Stomach (tissue), 9 donors: Measurements from ENCODE around the gene LRRC4B. TPM values are rescaled to one million over a fixed set of nuclear protein-coding genes. Genes with fewer than 3 reads are reported as not detected.
"Not testable (repeated sequence)": the region's sequence is repeated elsewhere in the genome, so short reads cannot be mapped to it uniquely, and the experiment has no call there.

Experiments used
- DNase-seq, 2 donors: peaks; one replicate each; pipeline versions ENCODE4 v3.0.0 to v3.0.0-alpha.2; 2013 to 2019
- H3K27ac ChIP-seq, 5 donors: fragments of 200-600 bp in 4 of 5; sonication (generic) in 4 of 5; one replicate each; pipeline ENCODE4 v1.5.1; 2013 to 2019; ENCODE audit warnings: mild to moderate bottlenecking in 1 of 5, moderate library complexity in 1 of 5
- H3K27me3 ChIP-seq, 3 donors: fragments of 200-600 bp; sonication (generic); one replicate each; pipeline ENCODE4 v1.5.1; 2017 to 2019; ENCODE audit warnings: mixed run types in 1 of 3
- H3K36me3 ChIP-seq, 4 donors: fragments of 200-600 bp; sonication (generic); 1 replicate in 3 of 4; 2 replicates in 1 of 4; pipeline ENCODE4 v1.5.1; 2016 to 2019
- H3K4me1 ChIP-seq, 4 donors: fragments of 200-600 bp; sonication (generic); one replicate each; pipeline ENCODE4 v1.5.1; 2016 to 2019
- H3K4me3 ChIP-seq, 4 donors: fragments of 200-600 bp; sonication (generic) in 3 of 4; one replicate each; pipeline ENCODE4 v1.5.1; 2016 to 2019; ENCODE audit warnings: mild to moderate bottlenecking in 1 of 4
- H3K9me3 ChIP-seq, 4 donors: fragments of 200-600 bp; sonication (generic); one replicate each; pipeline ENCODE4 v1.5.1; 2016 to 2019
- EP300 ChIP-seq: sonication (generic); formaldehyde crosslinking; IDR thresholded peaks from one replicate; pipeline ENCODE4 v1.6.1; 2017; ENCODE audit warnings: antibody characterized with exemption
- POLR2A ChIP-seq, 4 donors: fragments of 450-650 bp; IDR thresholded peaks; one replicate each; pipeline ENCODE4 v1.6.1; 2016; ENCODE audit warnings: antibody characterized with exemption in 4 of 4, control low read depth in 2 of 4, mild to moderate bottlenecking in 1 of 4, moderate library complexity in 1 of 4
- POLR2AphosphoS5 ChIP-seq, 3 donors: sonication (generic); formaldehyde crosslinking; IDR thresholded peaks; one replicate each; pipeline ENCODE4 v1.6.1; 2016; ENCODE audit warnings: antibody characterized with exemption in 3 of 3
- whole genome bisulfite sequencing, 5 donors: extraction: QIAGEN DNeasy Blood & Tissue Kit in 3 of 5; methylation state at CpG; one replicate each; pipeline versions ENCODE4 v1.1.5 to v1.1.7; 2013 to 2018; 5-methylcytosine and 5-hydroxymethylcytosine counted together
- intact Hi-C: fragments of 100-400 bp; cut with DNase I; formaldehyde crosslinking; loops from one replicate; pipeline ENCODE4 v1.15.1; 2023; ENCODE audit warnings: low total_unique reads
- polyA plus RNA-seq, 3 donors: library from polyadenylated mRNA; stranded (reverse); fragments of 200-250 nt; gene quantifications; one replicate each; pipeline ENCODE4 v1.2.3, GENCODE V29; 2013
- total RNA-seq, 5 donors: library from RNA; depleted of rRNA; stranded (reverse); fragments of >200 nt; gene quantifications; one replicate each; pipeline versions ENCODE4 v1.1.0 to v1.2.3, GENCODE V29; 2014 to 2016
- TF ChIP-seq, protein P1 (sequence below), 7 experiments: fragments of 450-650 bp in 4 of 7; fragments of 200-600 bp in 3 of 7; sonication (generic) in 3 of 7; IDR thresholded peaks; one replicate each; pipeline ENCODE4 v1.5.1; 2016 to 2019; ENCODE audit warnings: antibody characterized with exemption in 7 of 7, control low read depth in 2 of 7, mild to moderate bottlenecking in 1 of 7
- donor health status: healthy with polysubstance abuse.
- donor health status: Bipolar disorder and iron deficiency.
- donor health status: healthy.

Gene LRRC4B
- total and polyA plus RNA-seq, 8 donors = 0.45 to 4.4 (median 1.5) TPM; not detected in 1

DNA sequence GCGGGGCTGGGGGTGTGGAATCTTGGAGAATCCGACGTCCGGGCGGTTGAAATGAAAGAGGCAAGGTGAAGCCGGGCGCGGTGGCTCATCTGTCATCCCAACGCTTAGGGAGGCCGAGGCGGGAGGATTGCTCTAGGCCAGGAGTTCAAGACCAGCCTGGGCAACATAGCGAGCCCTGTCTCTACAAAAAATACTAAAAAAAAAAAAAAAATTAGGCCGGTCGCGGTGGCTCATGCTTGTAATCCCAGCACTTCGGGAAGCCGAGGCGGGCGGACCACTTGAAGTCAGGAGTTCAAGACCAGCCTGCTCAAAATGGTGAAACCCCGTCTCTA, 91.4 kb downstream of the LRRC4B start:
- Histone ChIP-seq H3K4me1 (peaks cover 12 to 29% (median 20%) of the 10 kb centered on the region in 4 donors), H3K27me3 (no peaks in the 10 kb centered on the region), H3K4me3 (peak overlapping the region; percentile 86 to 97 (median 94)), H3K36me3 (peaks cover 27 to 40% (median 38%) of the 10 kb centered on the region in 4 donors), H3K27ac (peak overlapping the region; percentile 86 to 90 (median 89)), H3K9me3 (no peaks in the 10 kb centered on the region)
- 15 to 20% (median 16%) methylated on average over 19 to 20 of the region's 20 CpGs for WGBS, 5 donors
- TF ChIP-seq POLR2A (IDR thresholded peaks at IDR 0.05) (no peak), POLR2AphosphoS5 (IDR thresholded peaks at IDR 0.05) (no peak), EP300 (no peak)
- TF ChIP-seq, protein P1, sequence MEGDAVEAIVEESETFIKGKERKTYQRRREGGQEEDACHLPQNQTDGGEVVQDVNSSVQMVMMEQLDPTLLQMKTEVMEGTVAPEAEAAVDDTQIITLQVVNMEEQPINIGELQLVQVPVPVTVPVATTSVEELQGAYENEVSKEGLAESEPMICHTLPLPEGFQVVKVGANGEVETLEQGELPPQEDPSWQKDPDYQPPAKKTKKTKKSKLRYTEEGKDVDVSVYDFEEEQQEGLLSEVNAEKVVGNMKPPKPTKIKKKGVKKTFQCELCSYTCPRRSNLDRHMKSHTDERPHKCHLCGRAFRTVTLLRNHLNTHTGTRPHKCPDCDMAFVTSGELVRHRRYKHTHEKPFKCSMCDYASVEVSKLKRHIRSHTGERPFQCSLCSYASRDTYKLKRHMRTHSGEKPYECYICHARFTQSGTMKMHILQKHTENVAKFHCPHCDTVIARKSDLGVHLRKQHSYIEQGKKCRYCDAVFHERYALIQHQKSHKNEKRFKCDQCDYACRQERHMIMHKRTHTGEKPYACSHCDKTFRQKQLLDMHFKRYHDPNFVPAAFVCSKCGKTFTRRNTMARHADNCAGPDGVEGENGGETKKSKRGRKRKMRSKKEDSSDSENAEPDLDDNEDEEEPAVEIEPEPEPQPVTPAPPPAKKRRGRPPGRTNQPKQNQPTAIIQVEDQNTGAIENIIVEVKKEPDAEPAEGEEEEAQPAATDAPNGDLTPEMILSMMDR (IDR thresholded peaks at IDR 0.05) = no peak
- no peak for DNase-seq
- intact Hi-C loops = no loop called here

DNA sequence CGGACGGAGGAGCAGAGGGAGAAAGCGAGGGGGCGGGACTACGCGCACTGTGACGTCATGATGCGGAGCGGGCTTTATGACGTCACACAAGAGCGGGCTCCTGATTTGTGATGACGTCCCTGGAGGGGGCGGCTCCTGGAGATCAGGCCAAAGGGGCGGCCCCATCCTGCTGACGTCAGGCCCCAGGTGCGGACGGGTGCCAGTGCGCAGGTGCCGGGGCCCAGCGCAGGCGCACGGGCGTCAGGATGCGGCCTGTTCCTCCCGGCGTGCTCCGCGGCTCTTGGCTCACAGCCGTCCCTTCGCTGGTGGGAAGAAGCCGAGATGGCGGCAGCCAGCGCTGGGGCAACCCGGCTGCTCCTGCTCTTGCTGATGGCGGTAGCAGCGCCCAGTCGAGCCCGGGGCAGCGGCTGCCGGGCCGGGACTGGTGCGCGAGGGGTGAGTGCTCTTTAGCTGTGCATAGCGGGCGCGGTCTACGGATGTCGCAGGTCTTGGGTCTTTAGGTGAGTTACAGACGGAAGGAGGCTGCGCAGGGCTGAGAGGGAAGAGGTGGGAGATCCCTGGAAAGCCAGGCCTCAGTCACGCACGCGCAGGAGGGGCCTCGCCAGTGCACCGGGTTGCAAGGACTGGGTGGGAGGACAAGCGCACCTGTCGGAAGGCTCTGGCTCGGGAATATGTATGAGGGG, 91.9 kb downstream of the LRRC4B start, which contains the start of the genes EMC10 and GARIN5A:
EMC10 (plus strand) TSS at position 284 of the 683 bp plus-strand sequence; CDS start at position 322, 38 bp downstream.
GARIN5A (minus strand) TSS at position 625 of the 683 bp plus-strand sequence; CDS start at position 165, 460 bp downstream.
- DNase-seq = peak; percentile 94 to 99
- Histone ChIP-seq H3K4me3 (peak within 1 kb of the TSS; percentile 86 to 97 (median 94)), H3K9me3 (no peaks in the 10 kb centered on the region), H3K27ac (peak within 1 kb of the TSS; percentile 86 to 90 (median 89)), H3K27me3 (no peaks in the 10 kb centered on the region), H3K36me3 (peaks cover 22 to 35% (median 33%) of the 10 kb centered on the region in 4 donors), H3K4me1 (peaks cover 12 to 29% (median 20%) of the 10 kb centered on the region in 4 donors)
- intact Hi-C loops = no loop called here
- WGBS, 5 donors = 1 to 4% (median 3%) methylated on average over 48 to 58 of the region's 58 CpGs
- TF ChIP-seq, protein P1 (IDR thresholded peaks at IDR 0.05) = peak in 1 of 7 experiments; percentile 23
- TF ChIP-seq POLR2AphosphoS5 (IDR thresholded peaks at IDR 0.05) (peak; percentile 81 to 90 (median 88)), POLR2A (IDR thresholded peaks at IDR 0.05) (peak in 1 of 4 donors; percentile 52), EP300 (no peak)

DNA sequence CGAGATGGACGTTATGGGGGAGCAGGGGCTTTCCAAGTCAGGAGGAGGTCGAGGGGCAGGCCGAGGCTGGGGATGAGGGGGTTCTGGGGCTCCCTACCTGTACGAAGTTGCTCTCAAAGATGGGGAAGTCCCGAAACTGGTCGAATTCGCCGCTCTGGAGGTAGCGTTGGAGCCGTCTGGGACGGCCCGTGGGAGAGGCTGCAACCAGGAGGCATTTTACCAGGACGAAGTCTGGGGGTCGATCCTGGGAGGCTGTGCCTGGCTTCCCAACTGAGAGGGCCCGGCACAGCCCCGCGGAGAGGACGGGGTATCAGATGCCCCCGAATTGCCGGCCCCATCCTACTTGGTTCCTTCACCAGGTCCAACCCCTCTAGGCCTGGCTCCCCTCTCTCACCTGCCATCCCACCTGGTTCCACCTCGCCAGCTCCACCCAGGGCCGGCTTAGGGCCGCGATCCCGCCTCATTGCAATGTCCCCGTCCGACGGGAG, 92.5 kb downstream of the LRRC4B start:
- H3K27ac ChIP-seq = peak overlapping the region; percentile 40 to 90 (median 89)
- TF ChIP-seq POLR2A (IDR thresholded peaks at IDR 0.05) = no peak
- TF ChIP-seq EP300 = peak; percentile 39
- 68 to 78% (median 75%) methylated on average over 27 to 29 of the region's 29 CpGs for WGBS, 5 donors
- intact Hi-C loops = no loop called here
- H3K9me3 ChIP-seq = no peaks in the 10 kb centered on the region
- no peak for DNase-seq
- H3K36me3 ChIP-seq = peaks cover 20 to 29% (median 27%) of the 10 kb centered on the region in 4 donors
- H3K4me3 ChIP-seq = peak overlapping the region; percentile 86 to 97 (median 94)
- peaks cover 12 to 29% (median 20%) of the 10 kb centered on the region in 4 donors for H3K4me1 ChIP-seq
- H3K27me3 ChIP-seq = no peaks in the 10 kb centered on the region

DNA sequence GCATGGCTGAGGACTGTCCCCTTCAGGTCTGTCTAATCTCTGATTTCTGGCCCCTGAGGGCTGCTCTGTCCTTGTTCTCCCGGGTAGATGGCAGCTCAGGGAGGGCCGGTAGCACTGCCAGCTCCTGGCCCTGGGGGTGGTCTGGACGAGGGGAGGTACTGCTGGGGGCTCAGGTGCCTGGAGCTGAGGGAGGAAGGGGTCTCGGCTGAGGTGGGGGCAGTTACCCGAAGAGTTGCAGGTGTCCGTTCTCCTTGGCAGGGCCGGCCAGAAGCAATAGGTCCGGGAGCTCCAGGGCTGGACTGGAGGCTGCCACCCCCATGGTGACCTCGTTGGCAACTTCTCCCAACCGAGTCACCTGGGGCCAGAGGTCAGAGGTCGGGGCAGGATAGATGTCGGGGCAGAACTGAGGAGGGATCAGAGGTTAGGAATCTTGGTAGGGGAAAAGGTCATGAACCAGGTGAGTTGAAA, 93.1 kb downstream of the LRRC4B start:
- WGBS, 5 donors = 66 to 85% (median 80%) methylated on average over 5 to 12 of the region's 12 CpGs
- H3K36me3 ChIP-seq = peaks cover 14 to 23% (median 20%) of the 10 kb centered on the region in 4 donors
- intact Hi-C loops = no loop called here
- no peak for TF ChIP-seq EP300
- TF ChIP-seq POLR2AphosphoS5 (IDR thresholded peaks at IDR 0.05) = no peak
- TF ChIP-seq POLR2A (IDR thresholded peaks at IDR 0.05) = no peak
- TF ChIP-seq, protein P1 (IDR thresholded peaks at IDR 0.05) = no peak
- no peak for DNase-seq
- peak overlapping the region in 1 of 5 donors; percentile 89 for H3K27ac ChIP-seq
- no peak overlapping the region for H3K4me3 ChIP-seq
- no peaks in the 10 kb centered on the region for H3K27me3 ChIP-seq
- no peaks in the 10 kb centered on the region for H3K9me3 ChIP-seq
- H3K4me1 ChIP-seq = peaks cover 12 to 29% (median 20%) of the 10 kb centered on the region in 4 donors

DNA sequence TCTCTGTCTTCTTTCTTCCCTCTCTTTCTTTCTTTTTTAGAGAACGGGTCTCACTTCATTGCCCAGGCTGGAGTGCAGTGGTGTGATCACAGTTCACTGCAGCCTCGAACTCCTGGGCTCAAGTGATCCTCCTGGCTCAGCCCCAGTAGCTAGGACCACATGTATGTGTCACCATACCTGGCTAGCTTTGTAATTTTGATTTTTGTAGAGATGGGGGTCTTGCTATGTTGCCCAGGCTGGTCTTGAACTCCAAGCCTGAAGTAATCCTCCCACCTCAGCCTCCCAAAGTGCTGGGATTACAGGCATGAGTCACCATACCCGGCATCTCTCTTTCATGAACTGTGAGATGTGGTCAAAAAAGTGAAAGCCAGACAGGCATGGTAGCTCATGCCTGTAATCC, 94.9 kb downstream of the LRRC4B start:
- H3K27ac ChIP-seq, H3K9me3 ChIP-seq, H3K27me3 ChIP-seq, DNase-seq, H3K36me3 ChIP-seq, intact Hi-C loops, H3K4me3 ChIP-seq: not testable (repeated sequence)
- H3K4me1 ChIP-seq = peaks cover 12 to 21% (median 15%) of the 10 kb centered on the region in 4 donors
- WGBS, 5 donors = 53 to 70% (median 64%) methylated on average over 3 of the region's 3 CpGs
